Ishikawa (cell line): ENCODE results near the gene TAGLN2.

ENCODE experiments used
- CEBPB ChIP-seq: IDR thresholded peaks from 2 replicates; pipeline ENCODE4 v1.6.1; 2012
- CREB1 ChIP-seq: IDR thresholded peaks from 2 replicates; pipeline ENCODE4 v1.6.1; 2012; ENCODE audit warnings: low read depth
- EGR1 ChIP-seq: IDR thresholded peaks from 2 replicates; pipeline ENCODE4 v1.6.1; 2012
- EP300 ChIP-seq: IDR thresholded peaks from 2 replicates; pipeline ENCODE4 v1.6.1; 2012; ENCODE audit warnings: borderline replicate concordance
- FOXM1 ChIP-seq: IDR thresholded peaks from 2 replicates; pipeline ENCODE4 v1.6.1; 2012; ENCODE audit warnings: low read depth, borderline replicate concordance
- MAX ChIP-seq: IDR thresholded peaks from 2 replicates; pipeline ENCODE4 v1.6.1; 2012
- NFIC ChIP-seq: IDR thresholded peaks from 2 replicates; pipeline ENCODE4 v1.6.1; 2012
- RAD21 ChIP-seq: IDR thresholded peaks from 2 replicates; pipeline ENCODE4 v1.6.1; 2012; ENCODE audit warnings: low read depth
- REST ChIP-seq: IDR thresholded peaks from 2 replicates; pipeline ENCODE4 v1.6.1; 2012; ENCODE audit warnings: low read depth, mild to moderate bottlenecking
- TAF1 ChIP-seq: IDR thresholded peaks from 2 replicates; pipeline ENCODE4 v1.6.1; 2012; ENCODE audit warnings: low read depth, mild to moderate bottlenecking
- TCF12 ChIP-seq: IDR thresholded peaks from 2 replicates; pipeline ENCODE4 v1.6.1; 2012; ENCODE audit warnings: low read depth
- TEAD4 ChIP-seq: IDR thresholded peaks from 2 replicates; pipeline ENCODE4 v1.6.1; 2012
- USF1 ChIP-seq: IDR thresholded peaks from 2 replicates; pipeline ENCODE4 v1.6.1; 2012
- YY1 ChIP-seq: IDR thresholded peaks from 2 replicates; pipeline ENCODE4 v1.6.1; 2012; ENCODE audit warnings: low read depth
- ZBTB7A ChIP-seq: IDR thresholded peaks from 2 replicates; pipeline ENCODE4 v1.6.1; 2012; ENCODE audit warnings: low read depth

Gene TAGLN2

GRCh38 chr1:159913451-159914192 lies 11.7 kb downstream of the TAGLN2 start:
- peak; percentile 55 for TF ChIP-seq NFIC
- no peak for TF ChIP-seq FOXM1
- TF ChIP-seq RAD21: peak; percentile 1; the same call in 1 of the 2 replicates

GRCh38 chr1:159911326-159912070 lies 13.8 kb downstream of the TAGLN2 start:
- TF ChIP-seq ZBTB7A (no peak), MAX (no peak), YY1 (no peak), FOXM1 (no peak), CREB1 (no peak), EP300 (no peak), TAF1 (no peak), TCF12 (no peak), RAD21 (no peak), REST (no peak), USF1 (no peak), CEBPB (no peak), NFIC (no peak), TEAD4 (no peak), EGR1 (no peak)

GRCh38 chr1:159908031-159908940 lies 17.0 kb downstream of the TAGLN2 start:
- TF ChIP-seq REST (no peak), TEAD4 (no peak), USF1 (no peak), EGR1 (no peak), FOXM1 (no peak)

- TF ChIP-seq MAX (peak; percentile 19; the same call in 1 of the 2 replicates), CEBPB (no peak), EP300 (no peak), TEAD4 (peak; percentile 57), EGR1 (no peak)
These were observed 18.3 kb downstream of the TAGLN2 start for GRCh38 chr1:159906960-159907359.

- TF ChIP-seq TEAD4: no peak
- no peak for TF ChIP-seq CEBPB
- TF ChIP-seq TCF12: no peak
- TF ChIP-seq MAX: no peak
- no peak for TF ChIP-seq EGR1
- TF ChIP-seq NFIC: no peak
- no peak for TF ChIP-seq REST
- TF ChIP-seq YY1: no peak
These were observed 22.8 kb downstream of the TAGLN2 start for GRCh38 chr1:159902541-159902940.
